HepG2 (cell line): ENCODE measurements around the gene ARL8A.

Experiments
- ATF6 ChIP-seq: sonication (generic); formaldehyde crosslinking; conservative IDR thresholded peaks from 2 replicates; pipeline ENCODE4 v1.4.0; 2020; ENCODE audit warnings: missing genetic modification reagents
- CBX1 ChIP-seq: IDR thresholded peaks from one replicate; pipeline ENCODE4 v1.6.1; 2016; ENCODE audit warnings: antibody characterized with exemption, low read depth
- CCDC6 ChIP-seq: sonication (generic); formaldehyde crosslinking; IDR thresholded peaks from 2 replicates; pipeline ENCODE4 v1.8.1; 2022; ENCODE audit warnings: mild to moderate bottlenecking, missing genetic modification reagents, moderate library complexity
- ELF1 ChIP-seq: sonication (generic); formaldehyde crosslinking; IDR thresholded peaks from 2 replicates; pipeline ENCODE4 v1.4.0; 2020; ENCODE audit warnings: missing genetic modification reagents
- PAX8 ChIP-seq: sonication (generic); formaldehyde crosslinking; IDR thresholded peaks from 2 replicates; pipeline ENCODE4 v1.8.0; 2022; ENCODE audit warnings: mild to moderate bottlenecking, missing genetic modification reagents, borderline replicate concordance
- TP53 ChIP-seq: sonication (generic); formaldehyde crosslinking; conservative IDR thresholded peaks from 2 replicates; pipeline ENCODE4 v1.4.0; 2020; ENCODE audit warnings: missing genetic modification reagents
- TSC22D2 ChIP-seq: sonication (generic); formaldehyde crosslinking; IDR thresholded peaks from 2 replicates; pipeline ENCODE4 v1.5.1; 2020; ENCODE audit warnings: missing genetic modification reagents, mild to moderate bottlenecking, borderline replicate concordance
- USF2 ChIP-seq, 2 experiments: sonication (generic) in 1 of 2; formaldehyde crosslinking in 1 of 2; IDR thresholded peaks; 2 replicates each; pipeline versions ENCODE4 v1.5.1 to v1.6.1; 2011 to 2020; ENCODE audit warnings: borderline replicate concordance in 1 of 2, low read depth in 1 of 2, low read length in 1 of 2, mild to moderate bottlenecking in 1 of 2, missing genetic modification reagents in 1 of 2, moderate library complexity in 1 of 2
- ZNF354B ChIP-seq: sonication (generic); formaldehyde crosslinking; IDR thresholded peaks from 2 replicates; pipeline ENCODE4 v1.8.0; 2022; ENCODE audit warnings: mild to moderate bottlenecking, missing genetic modification reagents
- ZNF7 ChIP-seq: IDR thresholded peaks from 2 replicates; pipeline ENCODE4 v1.6.1; 2016; ENCODE audit warnings: missing biosample characterization, missing genetic modification reagents

- TF ChIP-seq TP53 (CRISPR knock-in tag) (no peak), USF2 (IDR thresholded peaks at IDR 0.05; ENCODE audit: low read depth, low read length) (no peak), USF2 (CRISPR knock-in tag; IDR thresholded peaks at IDR 0.05; ENCODE audit: borderline replicate concordance) (no peak), TSC22D2 (CRISPR knock-in tag) (no peak), ZNF354B (CRISPR knock-in tag) (no peak), PAX8 (no peak), ZNF7 (CRISPR knock-in tag) (no peak), ELF1 (no peak), CBX1 (no peak), CCDC6 (CRISPR knock-in tag) (no peak), ATF6 (no peak)
Measured at GRCh38 chr1:202125611-202126010, 18.9 kb downstream of the ARL8A start.
